Neural cell (in vitro differentiated cells): ENCODE measurements around the gene MINDY4. TPM values are rescaled to one million over a fixed set of nuclear protein-coding genes. Genes with fewer than 3 reads are reported as not detected.

Source experiments
- H2AFZ ChIP-seq: fragments of 200-600, 300-800 bp; sonication (generic), shearing (Covaris generic); 2 replicates; pipeline ENCODE4 v1.6.0; 2014; ENCODE audit warnings: low read depth, mild to moderate bottlenecking, antibody characterized with exemption, low read length, moderate library complexity
- H3F3A ChIP-seq: fragments of 200-600 bp; shearing (Covaris generic); 2 replicates; pipeline ENCODE4 v1.6.1; 2016; ENCODE audit warnings: mild to moderate bottlenecking, moderate library complexity, mixed read lengths, antibody characterized with exemption, low read length; ENCODE audit not compliant: insufficient read depth, poor library complexity, severe bottlenecking
- H3K27ac ChIP-seq: fragments of 200-600, 300-800 bp; sonication (generic), shearing (Covaris generic); 2 replicates; pipeline ENCODE4 v1.5.1; 2014; ENCODE audit warnings: mild to moderate bottlenecking, low read length, moderate library complexity
- H3K27me3 ChIP-seq: fragments of 300-800, 200-600 bp; sonication (generic), shearing (Covaris generic); 2 replicates; pipeline ENCODE4 v1.6.0; 2014; ENCODE audit warnings: mild to moderate bottlenecking, low read depth, low read length, moderate library complexity; ENCODE audit not compliant: insufficient read depth
- H3K36me3 ChIP-seq: fragments of 300-800, 200-600 bp; sonication (generic), shearing (Covaris generic); 2 replicates; pipeline ENCODE4 v1.5.1; 2014; ENCODE audit warnings: mild to moderate bottlenecking, antibody characterized with exemption, low read length, moderate library complexity; ENCODE audit not compliant: insufficient read depth
- H3K4me2 ChIP-seq: fragments of 300-800, 200-600 bp; sonication (generic), shearing (Covaris generic); 2 replicates; pipeline ENCODE4 v1.6.0; 2014; ENCODE audit warnings: mild to moderate bottlenecking, low read length
- H3K4me3 ChIP-seq: fragments of 300-800, 200-600 bp; sonication (generic), shearing (Covaris generic); 2 replicates; pipeline ENCODE4 v1.5.1; 2014; ENCODE audit warnings: mild to moderate bottlenecking, low read length, moderate library complexity
- H3K79me2 ChIP-seq: fragments of 200-600 bp; shearing (Covaris generic); replicated peaks from 2 replicates; pipeline ENCODE4 v1.6.0; 2014; ENCODE audit warnings: mild to moderate bottlenecking, low read length, moderate library complexity; ENCODE audit not compliant: insufficient read depth
- H3K9ac ChIP-seq: fragments of 300-800, 200-600 bp; sonication (generic), shearing (Covaris generic); 2 replicates; pipeline ENCODE4 v1.6.1; 2016; ENCODE audit warnings: mild to moderate bottlenecking, low read length, mixed read lengths
- H3K9me2 ChIP-seq: fragments of 200-600 bp; shearing (Covaris generic); 2 replicates; pipeline ENCODE4 v1.6.1; 2016; ENCODE audit warnings: mild to moderate bottlenecking, low read length, mixed read lengths; ENCODE audit not compliant: insufficient read depth
- H3K9me3 ChIP-seq: fragments of 200-600, 300-800 bp; sonication (generic), shearing (Covaris generic); 2 replicates; pipeline ENCODE4 v1.6.1; 2016; ENCODE audit warnings: mild to moderate bottlenecking, mixed run types, low read length, moderate library complexity, mixed read lengths
- H4K20me1 ChIP-seq: fragments of 200-600 bp; shearing (Covaris generic); 2 replicates; pipeline ENCODE4 v1.6.1; 2016; ENCODE audit warnings: mild to moderate bottlenecking, mixed run types; ENCODE audit not compliant: insufficient read depth
- CTCF ChIP-seq: fragments of 450-650 bp; IDR thresholded peaks from 2 replicates; pipeline ENCODE4 v1.5.1; 2014; ENCODE audit warnings: antibody characterized with exemption, mild to moderate bottlenecking, moderate library complexity; ENCODE audit not compliant: poor library complexity, severe bottlenecking
- EP300 ChIP-seq: fragments of 450-650 bp; conservative IDR thresholded peaks from 2 replicates; pipeline ENCODE4 v1.6.1; 2014; ENCODE audit warnings: antibody characterized with exemption, mild to moderate bottlenecking, moderate library complexity; ENCODE audit not compliant: poor library complexity, severe bottlenecking
- EZH2 ChIP-seq: fragments of 200-600, 300-800 bp; shearing (Covaris generic), sonication (generic); IDR thresholded peaks from 2 replicates; pipeline ENCODE4 v1.6.1; 2014; ENCODE audit warnings: antibody characterized with exemption, low read length, borderline replicate concordance, mild to moderate bottlenecking; ENCODE audit not compliant: insufficient read depth, poor library complexity, severe bottlenecking
- MXI1 ChIP-seq: fragments of 450-650 bp; conservative IDR thresholded peaks from 2 replicates; pipeline ENCODE4 v1.6.1; 2014; ENCODE audit warnings: antibody characterized with exemption, mild to moderate bottlenecking; ENCODE audit not compliant: poor library complexity, severe bottlenecking
- POLR2AphosphoS5 ChIP-seq: IDR thresholded peaks from 2 replicates; pipeline ENCODE4 v1.6.1; 2012
- RAD21 ChIP-seq: fragments of 450-650 bp; conservative IDR thresholded peaks from 2 replicates; pipeline ENCODE4 v1.6.1; 2014; ENCODE audit warnings: antibody characterized with exemption, mild to moderate bottlenecking, moderate library complexity
- REST ChIP-seq: IDR thresholded peaks from 2 replicates; pipeline ENCODE4 v1.6.1; 2012; ENCODE audit warnings: borderline replicate concordance
- SMC3 ChIP-seq: fragments of 450-650 bp; conservative IDR thresholded peaks from 2 replicates; pipeline ENCODE4 v1.6.1; 2014; ENCODE audit warnings: antibody characterized with exemption, mild to moderate bottlenecking, moderate library complexity; ENCODE audit not compliant: poor library complexity
- TAF1 ChIP-seq: IDR thresholded peaks from 2 replicates; pipeline ENCODE4 v1.6.1; 2012; ENCODE audit warnings: low read depth
- polyA plus RNA-seq: library from polyadenylated mRNA; depleted of rRNA; stranded (reverse); fragments of >200 nt; gene quantifications from 2 replicates; pipeline ENCODE4 v1.2.3, GENCODE V29; 2014

MINDY4 gene
- polyA plus RNA-seq, 1 donor from 2014 or later, result 1.0 TPM

GRCh38 chr7:30752484-30752883 is 18.7 kb upstream of the MINDY4 start:
- H3K4me3 ChIP-seq, result no peak overlapping the region
- no peaks in the 10 kb centered on the region for H3K9me3 ChIP-seq
- no peaks in the 10 kb centered on the region for H3F3A ChIP-seq
- H3K79me2 ChIP-seq, result no peaks in the 10 kb centered on the region
- H3K9me2 ChIP-seq, result no peaks in the 10 kb centered on the region
- no peak overlapping the region for H2AFZ ChIP-seq
- H3K27ac ChIP-seq, result no peak overlapping the region
- H4K20me1 ChIP-seq, result no peaks in the 10 kb centered on the region
- no peak for TF ChIP-seq REST
- TF ChIP-seq POLR2AphosphoS5, result no peak
- no peak for TF ChIP-seq SMC3
- TF ChIP-seq RAD21, result no peak
- TF ChIP-seq CTCF, result no peak
- TF ChIP-seq TAF1, result no peak
- TF ChIP-seq EZH2, result no peak
- TF ChIP-seq EP300, result no peak
- no peak for TF ChIP-seq MXI1
- no peak overlapping the region for H3K4me2 ChIP-seq
- no peaks in the 10 kb centered on the region for H3K27me3 ChIP-seq
- no peak overlapping the region for H3K9ac ChIP-seq
- no peaks in the 10 kb centered on the region for H3K36me3 ChIP-seq

GRCh38 chr7:30752979-30753378 is 18.2 kb upstream of the MINDY4 start:
- H4K20me1 ChIP-seq, result no peaks in the 10 kb centered on the region
- no peak overlapping the region for H3K4me3 ChIP-seq
- TF ChIP-seq POLR2AphosphoS5, result no peak
- no peak for TF ChIP-seq CTCF
- no peak for TF ChIP-seq REST
- TF ChIP-seq TAF1, result no peak
- no peak for TF ChIP-seq RAD21
- no peak for TF ChIP-seq MXI1
- TF ChIP-seq EZH2, result no peak
- TF ChIP-seq SMC3, result no peak
- no peak for TF ChIP-seq EP300
- no peaks in the 10 kb centered on the region for H3F3A ChIP-seq
- H3K27me3 ChIP-seq, result no peaks in the 10 kb centered on the region
- H3K9me2 ChIP-seq, result no peaks in the 10 kb centered on the region
- H2AFZ ChIP-seq, result no peak overlapping the region
- no peak overlapping the region for H3K4me2 ChIP-seq
- no peaks in the 10 kb centered on the region for H3K9me3 ChIP-seq
- H3K79me2 ChIP-seq, result no peaks in the 10 kb centered on the region
- no peak overlapping the region for H3K27ac ChIP-seq
- no peak overlapping the region for H3K9ac ChIP-seq
- no peaks in the 10 kb centered on the region for H3K36me3 ChIP-seq
